Cardiac muscle cell (in vitro differentiated cells and primary cell): ENCODE data around the gene OVOL3. TPM values are rescaled to one million over a fixed set of nuclear protein-coding genes. Genes with fewer than 3 reads are reported as not detected.

Experiments used
- DNase-seq, 2 donors: peaks; one replicate each; pipeline versions ENCODE4 v3.0.0 to v3.0.0-alpha.2; 2010 to 2017; ENCODE audit warnings: low read depth in 1 of 2, low spot score in 1 of 2
- H3K27ac ChIP-seq: fragments of 200-600 bp; sonication (generic); 2 replicates; pipeline ENCODE4 v1.5.1; 2016
- H3K27me3 ChIP-seq: fragments of 200-600 bp; sonication (generic); 2 replicates; pipeline ENCODE4 v1.6.0; 2016; ENCODE audit warnings: control low read depth
- H3K36me3 ChIP-seq: fragments of 200-600 bp; sonication (generic); 2 replicates; pipeline ENCODE4 v1.5.1; 2016; ENCODE audit warnings: control low read depth
- H3K4me1 ChIP-seq: fragments of 200-600 bp; sonication (generic); 2 replicates; pipeline ENCODE4 v1.8.1; 2017; ENCODE audit warnings: low read depth, mild to moderate bottlenecking, mixed run types
- H3K4me3 ChIP-seq: fragments of 200-600 bp; sonication (generic); 2 replicates; pipeline ENCODE4 v1.5.1; 2016; ENCODE audit warnings: mild to moderate bottlenecking
- H3K9me3 ChIP-seq: fragments of 200-600 bp; sonication (generic); 2 replicates; pipeline ENCODE4 v1.5.1; 2017; ENCODE audit warnings: low read depth, mild to moderate bottlenecking, control low read depth
- CTCF ChIP-seq: IDR thresholded peaks from 2 replicates; pipeline ENCODE4 v1.5.1; 2012; ENCODE audit warnings: low read depth, mild to moderate bottlenecking, low read length
- polyA plus RNA-seq: library from polyadenylated mRNA; unstranded; fragments of >200 nt; fragmentation: Nextera tagmentation; extraction: Ambion mirVana; gene quantifications from 2 replicates; pipeline ENCODE4 v1.2.1, GENCODE V29; 2016
- total RNA-seq: library from RNA; depleted of rRNA; stranded (reverse); fragments of >200 nt; gene quantifications from 2 replicates; pipeline ENCODE4 v1.2.3, GENCODE V29; 2016

Gene OVOL3
- total and polyA plus RNA-seq, 2 experiments from 2014 or later, result not detected

- Histone ChIP-seq H3K27me3 (peaks cover 3% of the 10 kb centered on the region), H3K27ac (peak overlapping the region; percentile 92)
- no peak for TF ChIP-seq CTCF
Measured at GRCh38 chr19:36139120-36139472, 28.2 kb downstream of the OVOL3 start.

GRCh38 chr19:36139473-36140303 lies 28.7 kb downstream of the OVOL3 start, which contains the start of gene CAPNS1:
Gene CAPNS1 (plus strand): TSS chr19:36140066. CDS start chr19:36141012, 946 bp downstream.
- Histone ChIP-seq H3K36me3 (peaks cover 16% of the 10 kb centered on the region), H3K27ac (peak within 1 kb of the TSS; percentile 92), H3K27me3 (peaks cover 1% of the 10 kb centered on the region), H3K9me3 (no peaks in the 10 kb centered on the region), H3K4me3 (peak within 1 kb of the TSS; percentile 97), H3K4me1 (peaks cover 3% of the 10 kb centered on the region)
- peak; percentile 8 for TF ChIP-seq CTCF
- DNase-seq, result peak; percentile 98 to 99

More at GRCh38 chr19:36139120-36139472, 28.2 kb downstream of the OVOL3 start:
- DNase-seq, result no peak
- Histone ChIP-seq H3K4me3 (peak overlapping the region; percentile 97), H3K9me3 (no peaks in the 10 kb centered on the region), H3K4me1 (peaks cover 3% of the 10 kb centered on the region), H3K36me3 (peaks cover 11% of the 10 kb centered on the region)

GRCh38 chr19:36140304-36141038 lies 29.5 kb downstream of the OVOL3 start:
- no peak for TF ChIP-seq CTCF
- Histone ChIP-seq H3K27me3 (no peaks in the 10 kb centered on the region), H3K36me3 (peaks cover 22% of the 10 kb centered on the region), H3K4me1 (peaks cover 3% of the 10 kb centered on the region), H3K27ac (peak overlapping the region; percentile 92), H3K4me3 (peak overlapping the region; percentile 97), H3K9me3 (no peaks in the 10 kb centered on the region)
- DNase-seq, result peak; percentile 58 to 71

GRCh38 chr19:36141039-36141927 lies 30.3 kb downstream of the OVOL3 start:
- peak; percentile 85 to 91 for DNase-seq
- Histone ChIP-seq H3K4me3 (peak overlapping the region; percentile 97), H3K4me1 (peaks cover 3% of the 10 kb centered on the region), H3K36me3 (peaks cover 30% of the 10 kb centered on the region), H3K9me3 (no peaks in the 10 kb centered on the region), H3K27ac (peak overlapping the region; percentile 92), H3K27me3 (no peaks in the 10 kb centered on the region)
- TF ChIP-seq CTCF, result no peak

GRCh38 chr19:36142046-36142445 lies 31.1 kb downstream of the OVOL3 start:
- H3K36me3 ChIP-seq, result peaks cover 34% of the 10 kb centered on the region
- no peak for TF ChIP-seq CTCF
- no peaks in the 10 kb centered on the region for H3K9me3 ChIP-seq
- no peak for DNase-seq
- no peak overlapping the region for H3K4me3 ChIP-seq
- H3K27me3 ChIP-seq, result no peaks in the 10 kb centered on the region
- no peak overlapping the region for H3K27ac ChIP-seq
- peaks cover 3% of the 10 kb centered on the region for H3K4me1 ChIP-seq
